ENCODE measurements around the gene SPEG. TPM values are rescaled to one million over a fixed set of nuclear protein-coding genes. Genes with fewer than 3 reads are reported as not detected.

SPEG gene
- total RNA-seq, 4 donors from 2014 or later: 12.4 to 28.9 (median 17.7) TPM

DNA sequence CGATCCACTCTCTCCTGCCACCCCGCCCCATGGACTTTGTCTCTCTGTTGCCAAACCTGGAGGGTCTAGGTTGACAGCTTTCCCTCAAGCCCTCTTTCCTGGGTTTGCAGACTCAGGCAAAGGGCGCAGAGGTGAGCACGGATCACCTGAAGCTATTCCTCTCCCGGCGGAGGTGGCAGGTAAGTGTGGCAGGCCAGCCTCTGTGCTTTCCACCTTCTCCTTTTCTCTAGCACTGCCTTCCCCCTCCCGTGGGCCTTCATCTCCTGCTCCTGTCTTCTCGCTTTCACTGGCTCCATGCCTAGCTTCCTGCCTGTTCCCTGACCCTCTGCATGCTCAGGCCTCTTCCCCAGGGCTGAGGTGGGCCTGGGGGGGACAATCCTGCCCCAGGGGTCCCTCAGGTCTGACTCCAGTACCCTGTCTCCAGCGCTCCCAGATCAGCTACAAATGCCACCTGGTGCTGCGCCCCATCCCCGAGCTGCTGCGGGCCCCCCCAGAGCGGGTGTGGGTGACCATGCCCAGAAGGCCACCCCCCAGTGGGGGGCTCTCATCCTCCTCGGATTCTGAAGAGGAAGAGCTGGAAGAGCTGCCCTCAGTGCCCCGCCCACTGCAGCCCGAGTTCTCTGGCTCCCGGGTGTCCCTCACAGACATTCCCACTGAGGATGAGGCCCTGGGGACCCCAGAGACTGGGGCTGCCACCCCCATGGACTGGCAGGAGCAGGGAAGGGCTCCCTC lies 48.2 kb downstream of the SPEG start:
- DNase-seq (ENCODE audit: low spot score) (no peak), ATAC-seq (ENCODE audit: low FRiP score) (no peak)
- TF ChIP-seq, protein P1, sequence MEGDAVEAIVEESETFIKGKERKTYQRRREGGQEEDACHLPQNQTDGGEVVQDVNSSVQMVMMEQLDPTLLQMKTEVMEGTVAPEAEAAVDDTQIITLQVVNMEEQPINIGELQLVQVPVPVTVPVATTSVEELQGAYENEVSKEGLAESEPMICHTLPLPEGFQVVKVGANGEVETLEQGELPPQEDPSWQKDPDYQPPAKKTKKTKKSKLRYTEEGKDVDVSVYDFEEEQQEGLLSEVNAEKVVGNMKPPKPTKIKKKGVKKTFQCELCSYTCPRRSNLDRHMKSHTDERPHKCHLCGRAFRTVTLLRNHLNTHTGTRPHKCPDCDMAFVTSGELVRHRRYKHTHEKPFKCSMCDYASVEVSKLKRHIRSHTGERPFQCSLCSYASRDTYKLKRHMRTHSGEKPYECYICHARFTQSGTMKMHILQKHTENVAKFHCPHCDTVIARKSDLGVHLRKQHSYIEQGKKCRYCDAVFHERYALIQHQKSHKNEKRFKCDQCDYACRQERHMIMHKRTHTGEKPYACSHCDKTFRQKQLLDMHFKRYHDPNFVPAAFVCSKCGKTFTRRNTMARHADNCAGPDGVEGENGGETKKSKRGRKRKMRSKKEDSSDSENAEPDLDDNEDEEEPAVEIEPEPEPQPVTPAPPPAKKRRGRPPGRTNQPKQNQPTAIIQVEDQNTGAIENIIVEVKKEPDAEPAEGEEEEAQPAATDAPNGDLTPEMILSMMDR (IDR thresholded peaks at IDR 0.05): no peak

DNA sequence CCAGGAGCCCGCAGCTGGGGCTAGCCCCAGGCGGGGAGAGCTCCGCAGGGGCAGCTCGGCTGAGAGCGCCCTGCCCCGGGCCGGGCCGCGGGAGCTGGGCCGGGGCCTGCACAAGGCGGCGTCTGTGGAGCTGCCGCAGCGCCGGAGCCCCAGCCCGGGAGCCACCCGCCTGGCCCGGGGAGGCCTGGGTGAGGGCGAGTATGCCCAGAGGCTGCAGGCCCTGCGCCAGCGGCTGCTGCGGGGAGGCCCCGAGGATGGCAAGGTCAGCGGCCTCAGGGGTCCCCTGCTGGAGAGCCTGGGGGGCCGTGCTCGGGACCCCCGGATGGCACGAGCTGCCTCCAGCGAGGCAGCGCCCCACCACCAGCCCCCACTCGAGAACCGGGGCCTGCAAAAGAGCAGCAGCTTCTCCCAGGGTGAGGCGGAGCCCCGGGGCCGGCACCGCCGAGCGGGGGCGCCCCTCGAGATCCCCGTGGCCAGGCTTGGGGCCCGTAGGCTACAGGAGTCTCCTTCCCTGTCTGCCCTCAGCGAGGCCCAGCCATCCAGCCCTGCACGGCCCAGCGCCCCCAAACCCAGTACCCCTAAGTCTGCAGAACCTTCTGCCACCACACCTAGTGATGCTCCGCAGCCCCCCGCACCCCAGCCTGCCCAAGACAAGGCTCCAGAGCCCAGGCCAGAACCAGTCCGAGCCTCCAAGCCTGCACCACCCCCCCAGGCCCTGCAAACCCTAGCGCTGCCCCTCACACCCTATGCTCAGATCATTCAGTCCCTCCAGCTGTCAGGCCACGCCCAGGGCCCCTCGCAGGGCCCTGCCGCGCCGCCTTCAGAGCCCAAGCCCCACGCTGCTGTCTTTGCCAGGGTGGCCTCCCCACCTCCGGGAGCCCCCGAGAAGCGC lies 49.1 kb downstream of the SPEG start:
- DNase-seq (ENCODE audit: low spot score) (no peak), ATAC-seq (ENCODE audit: low FRiP score) (no peak)
- TF ChIP-seq, protein P1 (IDR thresholded peaks at IDR 0.05): no peak

DNA sequence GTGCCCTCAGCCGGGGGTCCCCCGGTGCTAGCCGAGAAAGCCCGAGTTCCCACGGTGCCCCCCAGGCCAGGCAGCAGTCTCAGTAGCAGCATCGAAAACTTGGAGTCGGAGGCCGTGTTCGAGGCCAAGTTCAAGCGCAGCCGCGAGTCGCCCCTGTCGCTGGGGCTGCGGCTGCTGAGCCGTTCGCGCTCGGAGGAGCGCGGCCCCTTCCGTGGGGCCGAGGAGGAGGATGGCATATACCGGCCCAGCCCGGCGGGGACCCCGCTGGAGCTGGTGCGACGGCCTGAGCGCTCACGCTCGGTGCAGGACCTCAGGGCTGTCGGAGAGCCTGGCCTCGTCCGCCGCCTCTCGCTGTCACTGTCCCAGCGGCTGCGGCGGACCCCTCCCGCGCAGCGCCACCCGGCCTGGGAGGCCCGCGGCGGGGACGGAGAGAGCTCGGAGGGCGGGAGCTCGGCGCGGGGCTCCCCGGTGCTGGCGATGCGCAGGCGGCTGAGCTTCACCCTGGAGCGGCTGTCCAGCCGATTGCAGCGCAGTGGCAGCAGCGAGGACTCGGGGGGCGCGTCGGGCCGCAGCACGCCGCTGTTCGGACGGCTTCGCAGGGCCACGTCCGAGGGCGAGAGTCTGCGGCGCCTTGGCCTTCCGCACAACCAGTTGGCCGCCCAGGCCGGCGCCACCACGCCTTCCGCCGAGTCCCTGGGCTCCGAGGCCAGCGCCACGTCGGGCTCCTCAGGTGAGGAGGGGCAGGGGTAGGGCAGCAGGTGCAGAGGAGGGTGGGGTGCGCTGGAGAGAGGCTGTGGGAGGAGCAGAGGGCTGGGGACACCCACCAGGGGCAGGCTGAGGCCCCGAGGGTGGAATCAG lies 49.9 kb downstream of the SPEG start:
- ATAC-seq (ENCODE audit: low FRiP score): no peak
- no peak for DNase-seq (ENCODE audit: low spot score)
- TF ChIP-seq, protein P1 (IDR thresholded peaks at IDR 0.05): no peak

GRCh38 chr2:219485201-219485580 lies 50.5 kb downstream of the SPEG start:
- TF ChIP-seq, protein P1 (IDR thresholded peaks at IDR 0.05): no peak
- no peak for ATAC-seq (ENCODE audit: low FRiP score)

GRCh38 chr2:219486380-219486959 lies 51.8 kb downstream of the SPEG start:
- TF ChIP-seq, protein P1 (IDR thresholded peaks at IDR 0.05): no peak
- DNase-seq (ENCODE audit: low spot score): no peak
- no peak for ATAC-seq (ENCODE audit: low FRiP score)

More at GRCh38 chr2:219485201-219485580, 50.5 kb downstream of the SPEG start:
- DNase-seq (ENCODE audit: low spot score): no peak

GRCh38 chr2:219488149-219488843 lies 53.7 kb downstream of the SPEG start:
- no peak for ATAC-seq (ENCODE audit: low FRiP score)
- TF ChIP-seq, protein P1 (IDR thresholded peaks at IDR 0.05): no peak
- no peak for DNase-seq (ENCODE audit: low spot score)
